LoVo (cell line): Measurements from ENCODE around the gene EIF4G3.
A peak's percentile ranks its signal among the peaks of the same experiment; 100 is the strongest.
"Not testable (repeated sequence)": the region's sequence is repeated elsewhere in the genome, so short reads cannot be mapped to it uniquely, and the experiment has no call there.

ENCODE experiments used
- DNase-seq: peaks from one replicate; pipeline ENCODE4 v3.0.0-alpha.2; 2016; ENCODE audit warnings: low spot score

Gene EIF4G3, protein sequence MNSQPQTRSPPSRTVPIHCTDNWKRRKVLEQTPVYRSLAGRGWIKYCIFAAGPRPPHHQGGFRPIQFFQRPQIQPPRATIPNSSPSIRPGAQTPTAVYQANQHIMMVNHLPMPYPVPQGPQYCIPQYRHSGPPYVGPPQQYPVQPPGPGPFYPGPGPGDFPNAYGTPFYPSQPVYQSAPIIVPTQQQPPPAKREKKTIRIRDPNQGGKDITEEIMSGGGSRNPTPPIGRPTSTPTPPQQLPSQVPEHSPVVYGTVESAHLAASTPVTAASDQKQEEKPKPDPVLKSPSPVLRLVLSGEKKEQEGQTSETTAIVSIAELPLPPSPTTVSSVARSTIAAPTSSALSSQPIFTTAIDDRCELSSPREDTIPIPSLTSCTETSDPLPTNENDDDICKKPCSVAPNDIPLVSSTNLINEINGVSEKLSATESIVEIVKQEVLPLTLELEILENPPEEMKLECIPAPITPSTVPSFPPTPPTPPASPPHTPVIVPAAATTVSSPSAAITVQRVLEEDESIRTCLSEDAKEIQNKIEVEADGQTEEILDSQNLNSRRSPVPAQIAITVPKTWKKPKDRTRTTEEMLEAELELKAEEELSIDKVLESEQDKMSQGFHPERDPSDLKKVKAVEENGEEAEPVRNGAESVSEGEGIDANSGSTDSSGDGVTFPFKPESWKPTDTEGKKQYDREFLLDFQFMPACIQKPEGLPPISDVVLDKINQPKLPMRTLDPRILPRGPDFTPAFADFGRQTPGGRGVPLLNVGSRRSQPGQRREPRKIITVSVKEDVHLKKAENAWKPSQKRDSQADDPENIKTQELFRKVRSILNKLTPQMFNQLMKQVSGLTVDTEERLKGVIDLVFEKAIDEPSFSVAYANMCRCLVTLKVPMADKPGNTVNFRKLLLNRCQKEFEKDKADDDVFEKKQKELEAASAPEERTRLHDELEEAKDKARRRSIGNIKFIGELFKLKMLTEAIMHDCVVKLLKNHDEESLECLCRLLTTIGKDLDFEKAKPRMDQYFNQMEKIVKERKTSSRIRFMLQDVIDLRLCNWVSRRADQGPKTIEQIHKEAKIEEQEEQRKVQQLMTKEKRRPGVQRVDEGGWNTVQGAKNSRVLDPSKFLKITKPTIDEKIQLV (N-terminal part only)

DNA sequence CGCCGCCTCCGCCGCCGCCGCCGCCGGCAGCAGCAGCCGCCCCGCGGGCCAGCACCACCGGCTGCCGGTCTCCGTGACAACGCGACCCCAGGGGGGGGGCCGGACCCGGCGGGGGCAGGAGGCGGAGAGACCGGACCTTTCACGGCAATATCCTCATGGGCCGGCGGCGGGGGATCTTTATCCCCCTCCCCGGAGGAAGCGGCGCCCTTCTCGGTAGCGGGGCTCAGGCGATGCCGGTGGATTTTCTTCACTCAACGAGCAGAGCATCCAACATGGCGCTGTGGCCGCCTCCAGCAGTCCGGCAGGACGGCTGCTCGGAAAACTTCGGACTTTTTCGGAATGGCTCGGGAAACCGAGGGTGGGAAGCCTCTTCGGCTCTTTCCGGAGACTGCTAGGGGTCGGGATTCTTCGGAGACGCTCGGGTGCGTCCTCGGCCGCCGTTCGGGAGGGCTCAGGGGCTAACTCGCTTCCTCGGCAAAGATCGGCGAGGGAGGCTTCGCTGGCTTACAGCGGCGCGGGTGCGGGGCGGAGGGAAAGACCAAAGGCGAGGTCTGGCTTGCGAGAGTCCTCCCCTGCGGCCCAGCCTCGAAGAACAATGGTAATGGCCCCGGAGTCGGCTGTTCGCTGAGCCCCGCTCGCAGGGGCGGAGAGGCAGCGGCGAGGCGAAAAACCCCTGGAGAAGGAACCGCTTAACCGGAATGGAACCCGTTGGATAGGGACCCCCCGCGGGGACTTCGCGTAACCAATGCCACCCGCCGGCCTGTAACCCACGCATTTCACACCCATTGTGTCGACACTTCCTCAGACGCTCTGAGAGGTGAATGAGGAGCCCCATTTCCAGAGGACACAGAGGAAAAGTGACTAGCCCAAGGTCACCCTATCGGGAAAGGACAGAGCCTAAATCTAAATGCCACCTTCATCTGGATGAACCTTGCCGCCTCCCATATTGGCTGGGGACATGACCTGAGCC is at the start of gene EIF4G3:
EIF4G3 (minus strand) TSS at position 312 of the 970 bp plus-strand sequence. CDS start 174,155 bp downstream, outside the sequence.
- DNase-seq, result peak; percentile 99

DNA sequence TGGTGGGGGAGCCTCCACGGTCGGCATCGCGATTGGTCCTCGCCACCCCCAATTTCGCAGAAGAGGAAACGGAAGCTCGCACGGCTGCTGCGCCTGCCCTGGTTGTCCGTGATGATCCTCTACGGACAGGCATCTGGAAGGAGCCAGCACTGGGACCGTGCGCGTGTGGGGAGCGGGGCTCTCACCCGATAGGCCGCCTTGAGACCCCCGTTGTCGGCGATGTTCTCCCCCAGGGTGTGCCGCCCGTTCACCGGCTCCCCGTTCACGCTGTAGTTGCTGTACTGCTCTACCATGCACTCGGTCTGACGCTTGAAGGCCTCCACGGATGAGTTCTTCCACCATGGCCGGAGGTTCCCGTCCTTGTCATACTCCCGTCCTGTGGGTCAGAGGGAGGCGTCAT is 48.4 kb upstream of the EIF4G3 start:
- no peak for DNase-seq

DNA sequence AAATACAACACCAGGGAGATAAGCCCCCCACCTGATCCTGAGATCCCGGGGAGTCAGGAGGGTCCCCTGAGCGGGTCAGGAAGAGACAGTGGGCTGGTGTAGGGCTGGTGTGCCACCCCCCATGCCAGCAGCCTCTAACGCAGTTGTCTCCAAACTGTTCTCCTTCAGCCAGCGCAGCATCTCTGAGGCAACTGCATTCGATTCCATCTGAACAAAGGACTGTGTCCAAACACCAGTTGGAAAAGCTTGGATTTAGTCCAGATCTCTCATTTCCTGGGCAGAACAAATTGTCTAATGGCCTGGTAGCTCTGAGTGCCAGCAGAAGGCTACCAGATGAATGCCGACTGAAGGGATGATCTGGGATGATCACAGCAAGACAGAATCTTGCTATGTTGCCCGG is 44.1 kb upstream of the EIF4G3 start:
- no peak for DNase-seq

DNA sequence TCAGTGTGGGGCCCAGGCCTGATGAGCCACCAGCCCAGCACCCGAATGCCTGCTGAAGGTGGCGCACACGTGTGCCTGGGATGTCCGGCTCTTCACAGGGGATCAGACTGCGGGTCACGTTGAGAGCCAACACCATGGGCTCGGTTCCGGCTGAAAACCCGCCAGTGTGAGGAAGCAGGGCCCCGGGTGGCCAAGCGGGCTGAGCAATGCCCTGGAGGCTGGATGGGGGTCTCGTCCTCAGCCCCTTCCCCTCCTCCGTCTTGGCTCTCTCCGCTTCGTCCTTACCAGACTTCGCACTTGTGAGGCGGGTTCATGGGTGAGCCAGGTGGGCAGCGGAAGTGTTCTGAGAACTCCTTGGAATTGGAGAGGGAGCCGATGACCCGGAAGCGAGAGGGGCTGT is 43.0 kb upstream of the EIF4G3 start:
- DNase-seq, result no peak

DNA sequence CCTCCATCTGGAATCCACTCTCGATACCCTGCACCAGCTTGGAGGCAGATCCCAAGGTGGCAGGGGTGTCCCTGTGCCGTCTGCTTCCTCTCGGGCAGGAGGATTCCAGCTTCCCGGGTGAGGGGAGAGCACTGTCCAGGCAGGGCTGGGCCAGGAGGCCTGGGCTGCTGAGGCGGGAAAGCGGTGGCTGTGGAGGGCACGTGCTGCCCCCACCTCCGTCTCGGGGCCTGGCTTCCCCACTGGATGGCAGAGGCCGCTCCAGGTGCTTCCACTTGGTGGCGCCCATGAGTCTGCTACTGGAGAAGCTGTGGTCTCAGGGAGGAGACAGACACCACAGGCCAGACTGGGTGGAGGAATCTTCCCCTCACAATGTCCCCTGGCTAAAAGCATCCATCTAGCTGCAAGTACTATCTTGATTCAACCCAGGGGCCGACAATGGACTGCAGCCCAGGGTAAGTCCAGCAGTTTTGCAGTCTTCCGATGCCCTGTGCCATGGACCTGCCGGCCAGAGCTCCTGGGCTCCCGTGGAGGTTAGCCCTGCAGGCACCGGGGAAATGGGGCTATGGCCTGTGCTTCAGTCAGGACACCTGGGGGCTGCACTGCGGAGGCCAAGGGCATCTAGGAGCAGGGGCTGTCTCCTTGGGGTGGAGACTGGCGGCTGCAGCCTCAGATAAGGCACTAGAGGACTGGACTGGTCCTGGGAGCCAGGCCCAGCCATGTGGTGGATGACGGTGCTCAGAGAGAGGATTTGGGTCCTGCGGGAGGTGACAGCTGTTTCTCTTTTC is 41.3 kb upstream of the EIF4G3 start:
- no peak for DNase-seq

DNA sequence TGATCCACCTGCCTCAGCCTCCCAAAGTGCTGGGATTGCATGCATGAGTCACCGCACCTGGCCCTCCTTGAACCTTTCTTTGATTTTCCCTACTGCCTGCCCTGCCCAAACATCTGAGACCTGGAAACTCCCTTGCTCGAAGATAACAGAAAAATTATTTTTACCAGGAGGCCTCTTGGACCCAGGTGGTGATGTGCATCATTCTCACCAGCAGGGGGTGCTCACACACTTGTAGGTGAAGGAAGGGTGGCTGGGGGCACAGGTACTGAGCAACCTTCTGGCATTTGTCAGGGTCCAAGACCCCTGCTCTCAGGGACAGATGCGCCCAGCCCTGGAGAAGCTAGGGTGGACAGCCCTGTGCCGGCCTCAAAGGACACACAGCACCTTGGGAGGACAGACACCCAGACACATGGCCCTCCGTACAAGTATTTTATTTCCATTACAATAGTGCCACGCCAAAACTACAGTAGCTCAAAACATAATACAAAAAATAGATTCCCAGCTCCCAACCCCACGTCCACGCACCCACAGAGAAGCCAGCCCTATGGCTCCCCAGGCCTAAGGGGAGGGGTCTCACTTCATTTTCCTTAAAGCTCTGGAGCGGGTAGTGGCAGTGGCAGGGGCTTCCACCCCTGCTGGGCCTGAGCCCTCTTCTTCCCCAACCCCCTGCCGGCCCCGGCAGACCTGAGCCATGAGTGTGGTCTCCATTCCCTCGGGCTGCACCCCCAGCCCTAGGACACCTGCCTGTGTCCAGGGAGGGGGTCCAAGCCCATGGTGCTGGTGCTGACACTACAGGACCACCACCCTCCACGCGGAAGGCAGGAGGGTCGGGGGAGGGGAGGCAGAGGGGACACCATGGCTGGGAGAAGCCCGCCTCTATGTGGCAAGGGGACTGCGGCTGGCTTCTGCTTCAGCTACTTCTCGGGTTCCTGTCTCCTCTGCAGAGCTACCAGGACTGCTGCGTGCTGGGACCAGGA is 40.4 kb upstream of the EIF4G3 start:
- DNase-seq, result peak; percentile 28

DNA sequence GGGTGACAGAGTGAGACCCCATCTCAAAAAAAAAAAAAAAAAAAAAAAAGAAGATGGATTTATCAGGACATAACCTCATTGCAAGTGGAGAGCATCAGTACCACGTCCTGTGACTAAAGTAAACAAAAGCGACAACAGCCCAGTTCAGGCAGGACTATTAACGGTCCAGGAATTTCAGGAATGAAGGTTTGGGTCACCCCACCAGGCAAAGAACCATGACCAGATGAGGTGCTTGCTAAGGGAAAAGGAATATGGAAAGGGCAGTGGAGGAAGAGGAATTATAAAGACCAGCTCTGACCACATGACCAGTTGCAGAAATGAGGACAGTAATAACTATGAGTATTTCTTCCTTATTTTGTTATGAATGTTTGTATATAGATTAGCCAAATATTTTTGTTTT is 35.4 kb upstream of the EIF4G3 start:
- no peak for DNase-seq

DNA sequence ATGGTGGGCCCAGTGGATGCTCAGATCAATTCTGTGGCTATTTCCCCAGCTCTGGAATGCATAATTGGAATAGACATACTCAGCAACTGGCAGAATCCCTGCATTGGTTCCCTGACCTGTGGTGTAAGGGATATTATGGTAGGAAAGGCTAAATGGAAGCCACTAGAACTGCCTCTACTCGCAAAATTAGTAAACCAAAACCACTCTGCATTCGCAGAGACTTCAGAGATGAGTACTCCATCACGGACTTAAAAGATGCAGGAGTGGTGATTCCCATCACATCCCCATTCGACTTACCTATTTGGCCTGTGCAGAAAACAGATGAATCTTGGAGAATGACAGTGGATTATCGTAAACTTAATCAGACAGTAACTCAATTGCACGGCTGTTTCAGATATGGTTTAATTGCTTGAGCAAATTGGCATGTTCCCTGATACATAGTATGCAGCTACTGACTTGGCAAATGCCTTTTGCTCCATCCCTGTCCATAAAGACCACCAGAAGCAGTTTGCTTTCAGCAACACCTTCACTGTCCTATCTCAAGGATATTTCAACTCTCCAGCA is 31.5 kb upstream of the EIF4G3 start:
- not testable (repeated sequence) for DNase-seq

DNA sequence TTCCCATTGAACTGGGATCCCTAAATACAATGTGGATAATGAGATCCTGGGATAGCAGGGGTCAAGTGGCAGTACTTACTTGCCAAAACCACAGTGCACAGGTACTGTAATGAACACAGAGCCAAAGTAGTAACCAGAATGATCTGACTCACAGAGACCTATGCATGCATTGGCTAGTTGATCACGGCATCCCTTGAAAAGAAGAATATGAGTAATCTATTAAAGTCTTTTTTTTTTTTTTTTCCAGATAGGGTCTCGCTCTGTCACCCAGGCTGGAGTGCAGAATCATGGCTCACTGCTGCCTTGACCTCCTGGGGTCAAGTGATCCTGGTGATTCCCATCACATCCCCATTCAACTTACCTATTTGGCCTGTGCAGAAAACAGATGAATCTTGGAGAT is 29.4 kb upstream of the EIF4G3 start:
- DNase-seq, result no peak

DNA sequence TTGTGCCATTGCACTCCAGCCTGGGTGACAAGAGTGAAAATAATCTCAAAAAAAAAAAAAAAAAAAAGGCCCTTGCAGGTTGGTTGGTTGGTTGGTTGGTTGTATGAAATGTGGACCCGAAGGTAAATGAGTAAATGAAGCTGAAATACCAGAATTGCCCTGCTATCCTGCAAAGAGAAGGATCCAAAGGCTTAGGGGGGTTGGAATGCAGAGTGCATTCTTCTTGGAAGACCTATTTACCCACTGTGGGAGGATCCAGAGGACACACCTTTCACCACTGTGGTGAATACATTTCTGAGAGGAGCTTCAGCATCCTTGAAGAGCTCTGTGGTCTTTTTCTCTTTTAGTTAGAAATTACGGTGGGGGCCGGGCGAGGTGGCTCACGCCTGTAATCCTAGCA is 28.7 kb upstream of the EIF4G3 start:
- no peak for DNase-seq

DNA sequence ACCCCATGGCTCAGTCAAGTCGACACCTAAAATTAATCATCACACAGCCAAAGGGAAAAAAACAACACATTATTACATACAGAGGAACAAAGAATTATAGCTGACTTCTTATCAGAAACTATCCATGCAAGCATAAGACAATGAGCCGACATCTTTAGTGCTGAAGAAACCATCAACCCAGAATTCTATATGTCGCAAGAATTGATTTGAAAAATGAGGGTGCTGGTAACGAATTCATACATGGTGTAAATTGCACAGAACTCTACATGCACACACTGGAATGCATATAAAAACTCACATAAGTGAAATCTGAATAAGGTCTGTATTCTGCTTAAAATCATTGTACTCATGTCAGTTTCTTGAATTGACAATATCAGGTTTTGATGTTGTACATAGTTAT is 25.0 kb upstream of the EIF4G3 start:
- no peak for DNase-seq

DNA sequence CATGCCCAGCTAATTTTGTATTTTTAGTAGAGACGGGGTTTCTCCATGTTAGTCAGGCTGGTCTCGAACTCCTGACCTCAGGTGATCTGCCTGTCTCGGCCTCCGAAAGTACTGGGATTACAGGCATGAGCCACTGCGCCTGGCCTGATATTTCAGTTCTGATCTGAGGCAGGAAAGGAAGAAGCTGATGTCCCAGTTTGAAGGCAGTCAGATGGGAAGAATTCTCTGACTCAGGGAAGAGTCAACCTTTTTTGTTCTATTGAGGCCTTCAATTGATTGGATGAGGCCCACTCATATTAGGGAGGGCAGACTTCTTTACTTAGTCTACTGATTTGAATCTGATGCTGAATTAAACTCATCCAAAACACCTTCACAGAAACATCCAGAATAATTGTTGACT is 24.5 kb upstream of the EIF4G3 start:
- not testable (repeated sequence) for DNase-seq

DNA sequence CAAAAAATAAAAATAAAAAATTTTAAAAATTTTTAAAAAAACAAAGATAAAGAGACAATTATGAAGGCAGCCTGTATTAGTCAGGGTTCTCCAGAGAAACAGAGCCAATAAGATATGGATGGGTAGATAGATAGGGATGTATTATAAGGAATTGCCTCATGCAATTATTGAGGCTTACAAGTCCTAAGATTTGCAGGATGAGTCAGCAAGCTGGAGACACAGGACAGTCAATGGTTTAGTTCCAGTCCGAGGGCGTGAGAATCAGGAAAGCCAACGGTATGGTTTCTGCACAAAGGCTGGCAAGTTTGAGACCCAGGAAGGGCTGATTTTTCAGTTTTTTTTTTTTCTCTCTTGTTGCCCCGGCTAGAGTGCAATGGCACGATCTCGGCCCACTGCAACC is 24.1 kb upstream of the EIF4G3 start:
- DNase-seq, result no peak

DNA sequence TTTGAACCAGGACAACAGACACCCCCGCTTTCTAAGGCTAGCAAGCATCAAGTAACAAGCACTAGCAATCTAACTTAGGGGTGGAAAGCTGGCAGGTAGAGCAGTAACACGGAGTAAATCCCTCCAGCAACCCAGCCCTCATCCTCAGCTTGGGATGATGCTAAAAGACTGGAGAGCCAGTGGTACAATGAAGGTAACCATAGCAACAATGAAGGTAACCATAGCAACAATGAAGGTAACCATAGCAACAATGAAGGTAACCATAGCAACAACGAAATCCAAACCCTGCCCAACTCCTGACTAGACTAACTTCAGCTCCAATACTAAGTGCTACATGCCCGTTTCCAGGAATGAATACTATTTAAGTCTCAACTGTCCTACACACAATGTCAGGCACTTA is 22.2 kb upstream of the EIF4G3 start:
- DNase-seq, result no peak

DNA sequence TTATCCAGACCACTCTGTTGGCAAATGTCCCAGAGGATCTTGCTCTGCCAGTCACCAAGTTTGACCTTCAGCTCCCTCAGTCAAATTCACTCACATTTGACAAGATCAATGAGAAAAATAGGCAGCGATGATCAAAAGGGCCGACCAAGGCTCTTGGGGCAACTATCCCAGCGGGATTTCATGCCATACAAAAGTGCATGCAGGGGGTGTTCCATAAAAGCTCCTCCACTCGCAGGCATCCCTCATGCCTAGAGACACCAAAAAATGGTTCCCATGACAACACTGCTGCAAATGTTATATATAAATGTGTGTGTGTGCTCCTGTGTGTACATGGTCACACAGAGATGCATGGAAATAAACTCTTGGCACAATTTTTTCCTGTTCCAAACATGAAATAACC is 16.2 kb upstream of the EIF4G3 start:
- no peak for DNase-seq

DNA sequence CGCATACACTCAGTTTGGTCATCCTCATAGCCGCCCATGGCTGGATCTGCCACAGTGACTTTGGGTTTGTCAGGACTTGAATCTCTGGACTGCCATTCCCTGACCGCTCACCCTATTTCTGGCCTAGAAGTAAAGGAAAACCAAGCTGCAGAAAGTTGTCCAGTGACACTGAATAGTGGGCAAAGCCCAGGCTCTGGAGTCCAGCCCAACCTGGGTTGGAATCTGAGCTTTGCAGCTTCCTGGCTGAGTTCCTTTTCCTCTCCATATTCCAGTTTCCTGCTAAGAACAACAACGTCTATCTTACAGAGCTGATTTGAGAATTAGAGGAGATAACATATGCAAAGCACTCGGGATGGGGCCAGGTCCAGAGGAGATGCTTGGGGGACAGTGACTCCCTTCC is 15.6 kb upstream of the EIF4G3 start:
- no peak for DNase-seq

DNA sequence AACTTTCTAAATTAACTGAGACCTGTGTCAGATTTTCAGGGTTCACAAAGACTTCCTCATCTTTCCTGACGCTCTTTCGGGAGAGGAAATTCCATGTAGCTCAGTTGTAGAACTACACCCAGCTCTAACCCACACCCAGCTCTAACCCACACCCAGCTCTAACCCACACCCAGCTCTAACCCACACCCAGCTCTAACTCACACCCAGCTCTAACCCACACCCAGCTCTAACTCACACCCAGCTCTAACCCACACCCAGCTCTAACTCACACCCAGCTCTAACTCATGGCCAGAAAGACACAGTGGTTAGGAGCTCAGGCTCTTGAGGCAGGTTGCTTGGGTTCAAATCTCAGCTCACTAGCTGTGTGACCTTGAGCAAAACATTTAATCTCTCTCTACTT is 14.1 kb upstream of the EIF4G3 start:
- peak; percentile 22 for DNase-seq

DNA sequence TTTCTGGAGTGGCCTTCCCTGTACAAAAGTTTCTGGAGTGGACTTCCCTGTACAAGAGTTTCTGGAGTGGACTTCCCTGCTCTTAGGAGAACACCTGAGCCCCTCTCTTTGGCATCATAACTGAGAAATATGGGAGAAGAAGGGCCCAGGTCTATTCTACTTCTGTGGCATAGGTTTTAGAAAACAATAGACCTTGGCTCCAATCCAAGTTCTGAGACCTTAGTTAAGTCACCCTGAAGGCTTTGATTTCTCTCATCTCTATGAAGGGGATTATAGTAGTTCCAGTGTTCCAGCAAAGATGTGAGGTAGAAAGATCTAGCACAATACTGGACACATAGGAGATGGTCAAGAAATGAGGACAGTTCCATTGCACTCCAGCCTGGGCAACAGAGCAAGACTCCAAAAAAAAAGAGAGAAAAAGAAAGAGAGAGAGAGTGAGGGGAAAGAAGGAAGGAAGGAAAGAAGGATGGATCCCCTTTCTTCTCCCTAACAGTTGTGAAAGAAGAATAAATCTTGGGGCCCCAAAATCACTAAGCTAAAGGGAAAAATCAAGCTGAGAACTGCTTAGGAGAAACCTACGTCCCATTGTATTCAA is 13.3 kb upstream of the EIF4G3 start:
- no peak for DNase-seq

DNA sequence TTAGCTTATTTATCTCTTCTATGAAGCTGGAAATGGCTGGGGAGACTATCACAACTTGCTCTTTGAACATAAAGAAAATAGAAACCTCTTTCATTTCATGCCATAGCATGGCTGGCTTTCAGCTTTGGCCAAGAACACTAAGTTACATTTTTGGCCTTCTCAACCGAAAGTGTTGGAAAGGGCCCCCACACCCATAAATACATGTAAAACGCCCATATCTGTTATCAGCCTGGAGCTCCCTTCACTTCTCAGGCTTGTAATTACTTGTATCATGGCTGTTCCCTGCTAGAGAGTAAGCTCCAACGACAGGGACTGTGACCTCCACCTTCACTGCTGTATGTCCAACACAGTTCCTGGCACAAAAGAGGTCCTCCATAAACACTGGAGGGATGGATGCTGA is 12.7 kb upstream of the EIF4G3 start:
- DNase-seq, result no peak
